GM12873 (cell line): ENCODE data around the gene EGFL8.

Experiments used
- TF ChIP-seq, protein P1 (sequence below): IDR thresholded peaks from 2 replicates; pipeline ENCODE4 v1.5.1; 2012; ENCODE audit warnings: low read depth, mild to moderate bottlenecking, moderate library complexity, low read length, control low read depth; ENCODE audit not compliant: insufficient read depth; ENCODE audit errors: missing control alignments

The EGFL8 gene

DNA sequence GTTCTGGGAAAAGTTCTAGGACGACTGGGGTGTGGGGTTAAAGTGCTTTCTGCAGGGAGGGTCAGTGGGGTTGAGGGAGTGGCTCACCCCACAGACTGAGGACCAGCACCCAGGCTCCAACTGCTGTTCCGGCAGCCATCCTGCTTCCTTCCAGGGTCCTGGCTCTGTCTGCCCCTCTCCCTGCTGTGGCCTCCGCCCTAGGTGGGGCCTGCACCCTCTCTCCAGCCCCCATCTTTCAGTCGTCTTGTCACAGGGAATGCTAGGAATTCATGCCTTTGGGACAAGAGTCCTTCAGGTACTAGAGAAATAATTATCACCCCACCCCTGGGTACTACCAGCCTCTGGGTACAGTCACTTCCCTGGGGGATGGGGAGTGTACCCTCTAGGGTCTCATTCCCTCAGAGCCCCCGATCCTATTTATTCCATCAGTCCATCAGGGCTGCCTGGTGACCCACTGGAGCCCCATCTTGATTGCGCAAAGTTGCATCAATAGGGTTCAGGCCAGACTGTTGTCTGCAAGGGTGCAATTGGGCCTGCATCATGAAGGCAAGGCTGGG lies 19.8 kb downstream of the EGFL8 start, which contains the start of gene AGER:
AGER (minus strand) TSS at position 170 of the 557 bp plus-strand sequence; CDS start at position 139, 31 bp downstream.
- TF ChIP-seq, protein P1, sequence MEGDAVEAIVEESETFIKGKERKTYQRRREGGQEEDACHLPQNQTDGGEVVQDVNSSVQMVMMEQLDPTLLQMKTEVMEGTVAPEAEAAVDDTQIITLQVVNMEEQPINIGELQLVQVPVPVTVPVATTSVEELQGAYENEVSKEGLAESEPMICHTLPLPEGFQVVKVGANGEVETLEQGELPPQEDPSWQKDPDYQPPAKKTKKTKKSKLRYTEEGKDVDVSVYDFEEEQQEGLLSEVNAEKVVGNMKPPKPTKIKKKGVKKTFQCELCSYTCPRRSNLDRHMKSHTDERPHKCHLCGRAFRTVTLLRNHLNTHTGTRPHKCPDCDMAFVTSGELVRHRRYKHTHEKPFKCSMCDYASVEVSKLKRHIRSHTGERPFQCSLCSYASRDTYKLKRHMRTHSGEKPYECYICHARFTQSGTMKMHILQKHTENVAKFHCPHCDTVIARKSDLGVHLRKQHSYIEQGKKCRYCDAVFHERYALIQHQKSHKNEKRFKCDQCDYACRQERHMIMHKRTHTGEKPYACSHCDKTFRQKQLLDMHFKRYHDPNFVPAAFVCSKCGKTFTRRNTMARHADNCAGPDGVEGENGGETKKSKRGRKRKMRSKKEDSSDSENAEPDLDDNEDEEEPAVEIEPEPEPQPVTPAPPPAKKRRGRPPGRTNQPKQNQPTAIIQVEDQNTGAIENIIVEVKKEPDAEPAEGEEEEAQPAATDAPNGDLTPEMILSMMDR, result no peak

DNA sequence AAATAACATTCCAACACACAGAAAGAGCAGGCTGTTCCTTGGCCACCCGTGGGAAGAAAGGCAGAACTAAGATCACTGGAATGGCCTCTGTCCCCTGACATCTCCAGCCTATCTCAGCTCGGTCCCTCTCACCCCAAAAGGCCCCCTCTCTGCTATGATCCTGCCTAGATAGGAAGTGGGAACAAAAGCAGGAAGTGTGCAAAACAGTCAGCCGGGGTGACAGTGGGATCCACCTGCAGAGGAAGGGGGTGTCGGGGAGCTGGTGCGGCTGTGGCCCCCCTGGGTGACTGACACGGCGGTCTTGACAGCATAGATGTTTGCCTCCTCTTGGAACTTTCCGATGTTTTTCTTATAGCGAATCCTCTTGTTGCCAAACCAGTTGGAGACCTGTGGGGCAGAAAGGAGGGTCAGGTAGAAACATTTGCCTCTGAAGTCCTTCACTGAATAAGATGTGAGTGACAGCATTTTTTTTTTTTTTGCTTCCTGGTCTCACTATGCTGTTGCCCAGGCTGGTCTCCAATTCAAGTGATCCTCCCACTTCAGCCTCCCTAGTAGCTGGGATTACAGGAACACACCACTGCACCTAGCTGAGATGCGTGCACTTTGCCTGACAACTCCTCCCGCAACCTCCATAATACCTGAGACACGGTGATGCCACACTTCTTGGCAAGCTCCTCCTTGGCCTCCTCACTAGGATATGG lies 22.8 kb downstream of the EGFL8 start:
- TF ChIP-seq, protein P1, result no peak

DNA sequence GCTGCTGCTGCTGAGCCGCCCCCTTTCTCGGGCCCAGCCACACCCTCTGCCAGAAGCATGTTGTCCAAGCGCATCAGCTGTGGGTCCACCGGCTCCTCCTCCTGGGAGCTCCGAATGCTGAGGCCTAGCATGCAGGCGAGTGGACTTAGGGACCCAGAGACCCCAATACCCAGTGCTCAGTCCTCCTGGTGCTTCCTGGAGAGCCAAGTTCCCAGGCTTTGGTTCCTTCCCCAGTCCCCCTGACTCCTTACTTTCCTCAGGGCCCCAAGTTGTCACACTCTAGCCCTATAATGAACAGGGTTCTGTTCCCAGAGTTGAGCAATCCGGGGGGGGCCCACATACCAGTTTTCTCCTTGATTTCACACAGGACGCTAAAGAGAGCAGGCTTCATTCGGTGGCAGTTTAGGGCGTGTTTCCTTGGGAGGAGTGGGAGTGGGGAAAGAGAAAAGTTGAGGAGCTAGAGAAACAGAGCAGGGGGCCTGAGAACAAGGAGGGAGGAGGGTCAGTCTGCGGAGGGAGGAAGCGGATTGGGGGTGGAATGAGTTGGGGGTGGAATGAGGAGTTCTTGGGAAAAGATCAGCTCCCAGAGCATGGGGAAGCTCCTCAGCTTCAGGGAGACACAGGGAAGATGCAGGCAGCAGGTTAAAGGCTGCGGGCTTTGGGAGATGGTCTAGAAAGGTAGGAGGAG lies 24.1 kb downstream of the EGFL8 start:
- TF ChIP-seq, protein P1, result no peak

DNA sequence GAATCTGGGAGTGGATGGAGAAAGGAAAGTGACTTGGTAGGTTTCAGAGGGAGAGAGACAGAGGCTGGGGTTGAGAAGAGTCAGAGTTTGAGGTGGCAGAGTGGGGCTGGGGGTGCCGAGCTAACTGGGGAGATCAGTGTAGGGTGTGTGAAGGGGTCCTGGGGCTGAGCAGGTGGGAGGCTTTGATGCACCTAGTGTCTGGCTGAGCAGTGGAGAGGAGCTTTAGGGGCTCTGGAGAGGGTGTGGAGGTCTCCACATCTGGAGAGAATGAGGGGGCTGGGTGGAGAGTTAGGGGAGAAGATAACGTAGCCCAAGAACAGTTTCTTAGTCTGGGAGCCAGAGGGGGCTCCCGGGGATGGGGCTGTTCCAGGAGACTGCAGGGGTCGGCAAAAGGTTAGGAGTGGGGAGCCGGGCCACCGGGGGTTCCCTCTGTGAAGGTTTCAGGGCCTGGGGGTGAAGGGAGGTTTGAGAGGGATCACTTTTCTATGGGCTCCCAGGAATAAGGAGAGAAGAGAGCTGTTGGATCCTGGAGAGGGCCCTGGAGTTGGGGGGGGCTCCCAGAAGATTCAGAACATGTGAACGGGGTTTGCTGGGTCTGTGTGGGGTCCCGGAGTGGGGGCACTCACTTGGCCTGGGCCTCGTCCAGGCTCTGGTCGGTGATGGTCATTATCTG lies 24.8 kb downstream of the EGFL8 start:
- TF ChIP-seq, protein P1, result no peak

DNA sequence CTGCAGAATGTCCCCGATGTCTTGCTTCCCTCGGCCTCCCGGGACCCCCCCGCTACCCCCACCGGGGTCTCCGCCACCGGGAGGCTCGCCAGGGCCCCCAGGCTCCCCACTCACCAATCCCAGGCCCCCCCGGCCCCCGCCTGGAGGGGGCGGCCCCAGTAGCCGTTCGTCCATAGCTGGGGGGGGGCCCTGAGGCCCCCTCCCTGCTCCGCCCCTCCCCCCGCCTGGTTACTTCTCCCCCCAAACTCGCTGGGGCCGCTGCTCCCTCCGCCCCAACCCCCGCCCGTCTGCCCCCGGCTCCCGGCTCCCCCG lies 25.3 kb downstream of the EGFL8 start:
- TF ChIP-seq, protein P1, result no peak

DNA sequence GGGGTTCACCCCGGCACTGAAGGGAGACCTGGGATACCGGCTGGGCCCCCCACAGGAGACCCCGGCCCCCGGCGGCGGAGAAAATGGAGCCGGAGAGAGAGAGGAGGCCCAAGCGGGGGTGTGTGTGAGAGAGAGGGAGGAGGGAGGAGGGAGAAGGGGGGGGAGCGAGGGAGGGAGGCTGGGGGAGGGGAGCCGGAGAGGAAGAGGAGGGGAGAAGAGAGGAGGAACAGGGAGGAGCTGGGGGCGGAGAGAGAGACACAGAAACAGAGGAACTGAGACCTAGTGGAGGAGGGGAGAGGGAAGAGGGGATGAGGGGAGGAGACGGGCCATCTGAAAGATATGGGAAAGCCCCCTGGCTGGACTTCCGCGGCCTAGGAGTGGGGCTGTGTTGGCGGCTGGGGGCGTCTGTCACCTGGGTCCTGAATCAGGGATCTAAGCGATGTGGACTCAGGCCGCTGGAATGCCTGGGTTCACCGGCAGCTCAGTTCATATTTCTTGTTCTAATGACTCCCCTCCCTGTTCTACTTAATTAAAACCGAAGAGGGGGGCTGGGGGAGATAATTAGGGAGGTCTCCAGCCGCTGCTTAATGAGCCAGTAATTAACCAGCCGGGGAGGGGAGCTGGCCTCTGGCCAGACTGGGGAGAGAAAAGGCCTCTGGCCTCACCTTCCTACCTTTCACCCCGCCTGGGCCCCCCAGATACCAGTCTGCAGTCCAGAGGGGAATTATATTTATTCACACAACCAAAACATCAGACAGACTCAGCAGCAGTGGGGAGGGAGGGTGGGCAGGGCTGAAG lies 25.9 kb downstream of the EGFL8 start, which contains the start of gene PBX2:
PBX2 (minus strand) TSS at position 149 of the 798 bp plus-strand sequence. CDS start 287 bp downstream, outside the sequence.
- TF ChIP-seq, protein P1, result no peak
